HCT116 (cell line): ENCODE results near the gene ADAMTS14. TPM values are rescaled to one million over a fixed set of nuclear protein-coding genes. Genes with fewer than 3 reads are reported as not detected.
"Not testable (repeated sequence)": the region's sequence is repeated elsewhere in the genome, so short reads cannot be mapped to it uniquely, and the experiment has no call there.

Source experiments
- ATAC-seq: fragments of 200-7000 bp; cut with Tn5 transposase; 2 replicates; pipeline ENCODE4 v1.9.1; 2020; ENCODE audit warnings: mild to moderate bottlenecking, moderate library complexity
- BruUV-seq: library from RNA; stranded (reverse); fragments of 400-500 nt; replicated peaks from 2 replicates; lab custom pipeline; 2021; lab: Mats Ljungman, UMichigan
- CTCF ChIA-PET: fragments of 300-600 bp; sonication (Branson Sonifier 250); formaldehyde crosslinking; loops from one replicate; lab custom pipeline; 2021; ENCODE audit warnings: antibody characterized with exemption; lab: Charles Lee
- POLR2A ChIA-PET: fragments of 300-600, 350-600 bp; sonication (Branson Sonifier 250); formaldehyde crosslinking; loops from one replicate; lab custom pipeline; 2021; ENCODE audit warnings: antibody characterized with exemption; lab: Charles Lee
- RAD21 ChIA-PET, 2 experiments: fragments of 300-600 bp; sonication (Branson Sonifier 250); formaldehyde crosslinking; loops; one replicate each; lab custom pipeline; 2023; ENCODE audit warnings: low total read pairs in 2 of 2; ENCODE audit not compliant: uncharacterized antibody in 2 of 2, unreplicated experiment in 2 of 2, low non-redundant PET in 1 of 2; lab: Charles Lee
- DNase-seq: peaks from one replicate; pipeline ENCODE4 v3.0.0-alpha.2; 2010; ENCODE audit warnings: low read depth, low spot score
- H2AFZ ChIP-seq: fragments of 200-600 bp; shearing (Covaris generic), sonication (generic); 2 replicates; pipeline ENCODE4 v1.6.1; 2017; ENCODE audit warnings: low read depth, mixed run types, mixed read lengths, antibody characterized with exemption, low read length; ENCODE audit not compliant: poor library complexity, severe bottlenecking
- H3K27ac ChIP-seq: 2 replicates; pipeline ENCODE4 v1.5.1; 2012; ENCODE audit warnings: low read depth, low read length
- H3K27me3 ChIP-seq: fragments of 200-600 bp; sonication (generic); 2 replicates; pipeline ENCODE4 v1.6.1; 2016; ENCODE audit warnings: mixed run types, low read length, mixed read lengths; ENCODE audit not compliant: insufficient read depth
- H3K36me3 ChIP-seq, 2 experiments: fragments of 200-500 bp in 1 of 2; fragments of 200-600 bp in 1 of 2; sonication (Bioruptor generic) in 1 of 2; sonication (generic) in 1 of 2; 2 replicates each; pipeline versions ENCODE4 v1.5.1 to v1.6.1; 2014 to 2016; ENCODE audit warnings: low read length in 2 of 2, inconsistent platforms in 1 of 2, mixed read lengths in 1 of 2, mixed run types in 1 of 2; ENCODE audit not compliant: insufficient read depth in 2 of 2, control insufficient read depth in 1 of 2
- H3K4me1 ChIP-seq, 2 experiments: fragments of 200-600 bp in 1 of 2; sonication (generic) in 1 of 2; 2 replicates each; pipeline versions ENCODE4 v1.5.1 to v1.6.1; 2012 to 2017; ENCODE audit warnings: low read length in 2 of 2, inconsistent platforms in 1 of 2, mild to moderate bottlenecking in 1 of 2, mixed read lengths in 1 of 2, mixed run types in 1 of 2, moderate library complexity in 1 of 2; ENCODE audit not compliant: insufficient read depth in 2 of 2, control insufficient read depth in 1 of 2
- H3K4me2 ChIP-seq: fragments of 200-600 bp; sonication (generic); 2 replicates; pipeline ENCODE4 v1.6.1; 2017; ENCODE audit warnings: mixed run types, low read length, mixed read lengths
- H3K4me3 ChIP-seq, 2 experiments: fragments of 200-600 bp in 1 of 2; sonication (generic) in 1 of 2; replicated peaks in 1 of 2; 2 replicates each; pipeline ENCODE4 v1.5.1; 2011 to 2016; ENCODE audit warnings: low read length in 2 of 2, control low read depth in 1 of 2, low read depth in 1 of 2, mild to moderate bottlenecking in 1 of 2, mixed read lengths in 1 of 2, mixed run types in 1 of 2
- H3K79me2 ChIP-seq: fragments of 200-600 bp; sonication (generic); 2 replicates; pipeline ENCODE4 v1.6.1; 2017; ENCODE audit warnings: mild to moderate bottlenecking, mixed run types, low read length, moderate library complexity, mixed read lengths; ENCODE audit not compliant: insufficient read depth
- H3K9ac ChIP-seq: fragments of 200-600 bp; sonication (generic); 2 replicates; pipeline ENCODE4 v1.6.1; 2016; ENCODE audit warnings: low read length, mixed read lengths
- H3K9me2 ChIP-seq: fragments of 200-600 bp; sonication (generic), shearing (Covaris generic); 2 replicates; pipeline ENCODE4 v1.6.1; 2017; ENCODE audit warnings: mixed run types, mild to moderate bottlenecking, moderate library complexity; ENCODE audit not compliant: insufficient read depth
- H3K9me3 ChIP-seq, 2 experiments: fragments of 200-500 bp in 1 of 2; fragments of 200-600 bp in 1 of 2; sonication (Bioruptor generic) in 1 of 2; sonication (generic) in 1 of 2; 2 replicates each; pipeline ENCODE4 v1.6.1; 2014 to 2017; ENCODE audit warnings: low read length in 2 of 2, mixed read lengths in 2 of 2, inconsistent platforms in 1 of 2, low read depth in 1 of 2, mild to moderate bottlenecking in 1 of 2, mixed run types in 1 of 2, moderate library complexity in 1 of 2; ENCODE audit not compliant: control insufficient read depth in 1 of 2, insufficient read depth in 1 of 2
- H4K20me1 ChIP-seq: fragments of 200-600 bp; sonication (generic), shearing (Covaris generic); 2 replicates; pipeline ENCODE4 v1.6.1; 2017; ENCODE audit warnings: mixed run types, mild to moderate bottlenecking, moderate library complexity; ENCODE audit not compliant: insufficient read depth
- CEBPB ChIP-seq: IDR thresholded peaks from 2 replicates; pipeline ENCODE4 v1.6.1; 2012; ENCODE audit warnings: low read depth
- EZH2phosphoT487 ChIP-seq: fragments of 200-600 bp; IDR thresholded peaks from 2 replicates; pipeline ENCODE4 v1.6.1; 2018; ENCODE audit warnings: antibody characterized with exemption, borderline replicate concordance
- FOSL1 ChIP-seq: IDR thresholded peaks from 2 replicates; pipeline ENCODE4 v1.6.1; 2012; ENCODE audit warnings: low read depth
- intact Hi-C: fragments of 100-400 bp; cut with micrococcal nuclease; formaldehyde crosslinking; loops from 2 replicates; pipeline ENCODE4 v1.10.0; 2022
- total RNA-seq: library from RNA; stranded (reverse); gene quantifications from one replicate; pipeline ENCODE4 v1.2.1, GENCODE V29; 2021; ENCODE audit not compliant: unreplicated experiment
- TF ChIP-seq, protein P1 (sequence below): IDR thresholded peaks from 2 replicates; pipeline ENCODE4 v1.6.1; 2012
- TF ChIP-seq, protein P2 (sequence below), 3 experiments: fragments of 200-600 bp in 1 of 3; sonication (generic) in 1 of 3; IDR thresholded peaks in 2 of 3; conservative IDR thresholded peaks in 1 of 3; 2 replicates each; pipeline ENCODE4 v1.5.1; 2012 to 2017; ENCODE audit warnings: low read depth in 2 of 3, low read length in 2 of 3, antibody characterized with exemption in 1 of 3, borderline replicate concordance in 1 of 3, control low read depth in 1 of 3, mild to moderate bottlenecking in 1 of 3, mixed read lengths in 1 of 3, mixed run types in 1 of 3, moderate library complexity in 1 of 3; ENCODE audit not compliant: insufficient read depth in 1 of 3

ADAMTS14 gene
- total RNA-seq, 1 experiment from 2014 or later = 13.2 TPM

GRCh38 chr10:70769121-70769520 is 96.8 kb downstream of the ADAMTS14 start:
- Histone ChIP-seq H3K4me3 (no peak overlapping the region), H3K27ac (no peak overlapping the region), H3K4me2 (no peak overlapping the region), H3K4me1 (no peaks in the 10 kb centered on the region), H4K20me1 (no peaks in the 10 kb centered on the region), H3K79me2 (no peaks in the 10 kb centered on the region), H3K9me2 (no peaks in the 10 kb centered on the region), H3K27me3 (no peaks in the 10 kb centered on the region), H3K9me3 (no peaks in the 10 kb centered on the region; a peak in 1 of 4 replicates), H3K36me3 (no peaks in the 10 kb centered on the region), H2AFZ (no peak overlapping the region), H3K9ac (no peak overlapping the region)
- intact Hi-C loops = no loop called here
- BruUV-seq = no TSS peak
- DNase-seq (no peak), ATAC-seq (no peak)
- POLR2A ChIA-PET = no interaction called here
- CTCF ChIA-PET = interaction anchor here (1.2 kb wide), 1 partner anchor 47 kb away, joined by 4 read pairs; no protein-coding TSS in a partner anchor
- no peak for TF ChIP-seq EZH2phosphoT487
- RAD21 ChIA-PET = no interaction called here

DNA sequence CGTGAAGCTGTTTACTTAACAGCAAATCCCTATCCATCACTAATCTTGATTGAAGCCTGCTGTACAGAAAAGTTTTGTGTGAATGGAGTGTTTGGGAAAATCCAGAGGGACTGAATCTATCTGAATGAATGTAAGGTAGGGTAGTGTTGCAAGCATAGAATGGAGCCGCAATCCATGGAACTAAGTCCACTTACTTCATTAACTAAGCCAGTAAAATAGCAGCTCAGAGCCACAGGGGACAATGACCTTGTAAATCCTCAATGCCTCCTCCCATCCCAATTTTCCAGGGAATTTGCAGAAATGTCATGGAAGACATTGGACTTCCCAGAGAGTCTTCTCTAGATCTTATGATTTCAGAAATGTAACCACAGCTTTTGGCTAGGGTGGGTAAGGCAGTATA is 97.7 kb downstream of the ADAMTS14 start:
- H3K27me3 ChIP-seq = no peaks in the 10 kb centered on the region
- no peaks in the 10 kb centered on the region for H3K9me2 ChIP-seq
- POLR2A ChIA-PET = no interaction called here
- RAD21 ChIA-PET = no interaction called here
- H3K4me3 ChIP-seq = no peak overlapping the region
- H3K9ac ChIP-seq = no peak overlapping the region
- H3K79me2 ChIP-seq = no peaks in the 10 kb centered on the region
- ATAC-seq (no peak), DNase-seq (no peak)
- no peak overlapping the region for H2AFZ ChIP-seq
- no peaks in the 10 kb centered on the region; a peak in 1 of 4 replicates for H3K9me3 ChIP-seq
- H3K36me3 ChIP-seq = no peaks in the 10 kb centered on the region
- peaks cover 0 to 4% of the 10 kb centered on the region in 2 experiments; a peak in 2 of 4 replicates for H3K4me1 ChIP-seq
- TF ChIP-seq, protein P1, sequence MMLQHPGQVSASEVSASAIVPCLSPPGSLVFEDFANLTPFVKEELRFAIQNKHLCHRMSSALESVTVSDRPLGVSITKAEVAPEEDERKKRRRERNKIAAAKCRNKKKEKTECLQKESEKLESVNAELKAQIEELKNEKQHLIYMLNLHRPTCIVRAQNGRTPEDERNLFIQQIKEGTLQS = no peak
- no peak for TF ChIP-seq CEBPB
- TF ChIP-seq FOSL1 = no peak
- TF ChIP-seq, protein P2, sequence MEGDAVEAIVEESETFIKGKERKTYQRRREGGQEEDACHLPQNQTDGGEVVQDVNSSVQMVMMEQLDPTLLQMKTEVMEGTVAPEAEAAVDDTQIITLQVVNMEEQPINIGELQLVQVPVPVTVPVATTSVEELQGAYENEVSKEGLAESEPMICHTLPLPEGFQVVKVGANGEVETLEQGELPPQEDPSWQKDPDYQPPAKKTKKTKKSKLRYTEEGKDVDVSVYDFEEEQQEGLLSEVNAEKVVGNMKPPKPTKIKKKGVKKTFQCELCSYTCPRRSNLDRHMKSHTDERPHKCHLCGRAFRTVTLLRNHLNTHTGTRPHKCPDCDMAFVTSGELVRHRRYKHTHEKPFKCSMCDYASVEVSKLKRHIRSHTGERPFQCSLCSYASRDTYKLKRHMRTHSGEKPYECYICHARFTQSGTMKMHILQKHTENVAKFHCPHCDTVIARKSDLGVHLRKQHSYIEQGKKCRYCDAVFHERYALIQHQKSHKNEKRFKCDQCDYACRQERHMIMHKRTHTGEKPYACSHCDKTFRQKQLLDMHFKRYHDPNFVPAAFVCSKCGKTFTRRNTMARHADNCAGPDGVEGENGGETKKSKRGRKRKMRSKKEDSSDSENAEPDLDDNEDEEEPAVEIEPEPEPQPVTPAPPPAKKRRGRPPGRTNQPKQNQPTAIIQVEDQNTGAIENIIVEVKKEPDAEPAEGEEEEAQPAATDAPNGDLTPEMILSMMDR (IDR thresholded peaks at IDR 0.05 in 2 of 3, conservative IDR thresholded peaks at IDR 0.05 in 1 of 3; ENCODE audit: borderline replicate concordance in 1 of 3, insufficient read depth in 1 of 3, low read depth in 2 of 3, low read length in 2 of 3) = no peak
- no peak overlapping the region for H3K27ac ChIP-seq
- H3K4me2 ChIP-seq = no peak overlapping the region
- intact Hi-C loops = no loop called here
- CTCF ChIA-PET = interaction anchor here (1.2 kb wide), 1 partner anchor 47 kb away, joined by 4 read pairs; no protein-coding TSS in a partner anchor
- BruUV-seq = no TSS peak
- H4K20me1 ChIP-seq = no peaks in the 10 kb centered on the region

DNA sequence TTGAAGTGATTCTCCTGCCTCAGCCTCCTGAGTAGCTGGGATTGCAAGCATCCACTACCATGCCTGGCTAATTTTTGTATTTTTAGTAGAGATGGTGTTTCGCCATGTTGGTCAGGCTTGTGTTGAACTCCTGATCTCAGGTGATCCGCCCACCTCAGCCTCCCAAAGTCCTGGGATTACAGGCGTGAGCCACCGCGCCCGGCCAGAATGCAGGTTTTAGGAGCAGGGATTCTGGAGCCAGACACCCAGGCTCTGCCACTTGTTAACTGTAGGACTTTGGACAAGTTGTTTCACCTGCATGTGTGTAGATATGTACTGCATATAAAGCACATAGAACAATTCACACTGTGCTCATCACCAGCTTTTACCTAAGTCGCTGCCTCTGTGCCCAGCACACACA is 98.2 kb downstream of the ADAMTS14 start:
- H3K9ac ChIP-seq, H3K9me3 ChIP-seq, RAD21 ChIA-PET, H4K20me1 ChIP-seq, H3K79me2 ChIP-seq, BruUV-seq, DNase-seq, H3K4me1 ChIP-seq, H3K9me2 ChIP-seq, H3K27me3 ChIP-seq, H3K4me3 ChIP-seq, ATAC-seq, H2AFZ ChIP-seq, H3K36me3 ChIP-seq, intact Hi-C loops, H3K4me2 ChIP-seq, H3K27ac ChIP-seq, POLR2A ChIA-PET: not testable (repeated sequence)
- CTCF ChIA-PET = interaction anchor here (1.2 kb wide), 1 partner anchor 46 kb away, joined by 4 read pairs; no protein-coding TSS in a partner anchor
